Choroid plexus epithelial cell (primary cell): ENCODE data around the gene MYO9A.

Source experiments
- DNase-seq: peaks from one replicate; pipeline ENCODE4 v3.0.0-alpha.2; 2010; ENCODE audit warnings: low read depth
- H3K4me3 ChIP-seq: 2 replicates; pipeline ENCODE4 v1.5.1; 2011; ENCODE audit warnings: low read depth, mild to moderate bottlenecking, control low read depth, low read length, moderate library complexity
- TF ChIP-seq, protein P1 (sequence below): conservative IDR thresholded peaks from 2 replicates; pipeline ENCODE4 v1.5.1; 2011; ENCODE audit warnings: low read depth, mild to moderate bottlenecking, control low read depth, inconsistent platforms, low read length, moderate library complexity

Gene MYO9A

DNA sequence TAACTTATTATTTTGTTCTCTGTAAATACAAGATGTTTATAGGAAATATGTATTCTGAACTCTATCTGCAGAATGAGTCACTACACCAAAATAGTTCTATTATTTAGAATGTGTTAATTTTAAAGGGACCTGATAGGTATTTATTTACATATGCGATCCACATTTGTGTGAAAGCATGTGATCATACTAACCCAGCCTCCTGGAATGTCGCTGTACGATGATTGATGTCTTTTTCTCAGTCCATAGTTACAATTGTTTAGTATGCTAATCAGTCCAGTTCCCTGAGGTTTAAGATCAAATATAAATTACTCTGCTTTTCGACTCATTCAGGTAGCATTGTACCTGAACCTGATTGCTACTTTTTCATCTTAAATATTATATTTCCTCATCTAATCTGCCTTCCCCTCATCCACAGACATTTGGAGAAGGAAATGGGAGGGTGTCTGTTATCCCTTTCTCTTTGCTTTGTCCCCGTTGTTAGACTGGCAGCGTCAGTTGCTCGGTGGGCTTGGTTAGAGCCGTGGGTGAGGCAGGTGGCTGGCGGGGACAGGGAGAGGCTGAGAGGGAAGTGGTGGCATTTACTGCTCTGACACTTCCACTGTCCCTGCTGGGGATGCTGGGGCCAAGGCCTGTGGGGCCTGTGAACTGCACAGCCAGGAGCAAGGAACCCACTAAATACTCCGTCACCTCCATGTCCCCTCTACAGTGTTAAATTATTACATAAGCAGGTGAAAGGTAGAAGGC is 335.4 kb downstream of the MYO9A start:
- TF ChIP-seq, protein P1, sequence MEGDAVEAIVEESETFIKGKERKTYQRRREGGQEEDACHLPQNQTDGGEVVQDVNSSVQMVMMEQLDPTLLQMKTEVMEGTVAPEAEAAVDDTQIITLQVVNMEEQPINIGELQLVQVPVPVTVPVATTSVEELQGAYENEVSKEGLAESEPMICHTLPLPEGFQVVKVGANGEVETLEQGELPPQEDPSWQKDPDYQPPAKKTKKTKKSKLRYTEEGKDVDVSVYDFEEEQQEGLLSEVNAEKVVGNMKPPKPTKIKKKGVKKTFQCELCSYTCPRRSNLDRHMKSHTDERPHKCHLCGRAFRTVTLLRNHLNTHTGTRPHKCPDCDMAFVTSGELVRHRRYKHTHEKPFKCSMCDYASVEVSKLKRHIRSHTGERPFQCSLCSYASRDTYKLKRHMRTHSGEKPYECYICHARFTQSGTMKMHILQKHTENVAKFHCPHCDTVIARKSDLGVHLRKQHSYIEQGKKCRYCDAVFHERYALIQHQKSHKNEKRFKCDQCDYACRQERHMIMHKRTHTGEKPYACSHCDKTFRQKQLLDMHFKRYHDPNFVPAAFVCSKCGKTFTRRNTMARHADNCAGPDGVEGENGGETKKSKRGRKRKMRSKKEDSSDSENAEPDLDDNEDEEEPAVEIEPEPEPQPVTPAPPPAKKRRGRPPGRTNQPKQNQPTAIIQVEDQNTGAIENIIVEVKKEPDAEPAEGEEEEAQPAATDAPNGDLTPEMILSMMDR = no peak
- DNase-seq = no peak

DNA sequence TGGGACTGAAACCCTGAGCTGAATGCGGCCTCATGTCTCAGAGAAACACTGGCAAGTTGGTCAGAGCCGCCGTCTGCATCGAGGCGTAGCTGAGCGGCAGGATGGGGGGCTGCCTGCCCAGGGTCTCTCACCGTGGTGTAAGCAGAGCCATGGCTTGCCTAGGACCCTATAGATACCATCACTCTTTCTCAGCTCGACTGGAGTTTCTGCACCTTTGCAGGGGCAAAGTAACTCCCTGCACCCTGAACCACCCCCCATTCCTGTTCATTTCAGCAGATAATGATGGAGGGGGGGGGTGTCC is 336.0 kb downstream of the MYO9A start:
- no peak for DNase-seq
- H3K4me3 ChIP-seq = no peak overlapping the region
- TF ChIP-seq, protein P1 = no peak

More for the DNA sequence above, 335.4 kb downstream of the MYO9A start:
- no peak overlapping the region for H3K4me3 ChIP-seq

- DNase-seq = peak; percentile 55
- TF ChIP-seq, protein P1 = no peak
Observed at GRCh38 chr15:71781179-71781964, 336.6 kb downstream of the MYO9A start.

DNA sequence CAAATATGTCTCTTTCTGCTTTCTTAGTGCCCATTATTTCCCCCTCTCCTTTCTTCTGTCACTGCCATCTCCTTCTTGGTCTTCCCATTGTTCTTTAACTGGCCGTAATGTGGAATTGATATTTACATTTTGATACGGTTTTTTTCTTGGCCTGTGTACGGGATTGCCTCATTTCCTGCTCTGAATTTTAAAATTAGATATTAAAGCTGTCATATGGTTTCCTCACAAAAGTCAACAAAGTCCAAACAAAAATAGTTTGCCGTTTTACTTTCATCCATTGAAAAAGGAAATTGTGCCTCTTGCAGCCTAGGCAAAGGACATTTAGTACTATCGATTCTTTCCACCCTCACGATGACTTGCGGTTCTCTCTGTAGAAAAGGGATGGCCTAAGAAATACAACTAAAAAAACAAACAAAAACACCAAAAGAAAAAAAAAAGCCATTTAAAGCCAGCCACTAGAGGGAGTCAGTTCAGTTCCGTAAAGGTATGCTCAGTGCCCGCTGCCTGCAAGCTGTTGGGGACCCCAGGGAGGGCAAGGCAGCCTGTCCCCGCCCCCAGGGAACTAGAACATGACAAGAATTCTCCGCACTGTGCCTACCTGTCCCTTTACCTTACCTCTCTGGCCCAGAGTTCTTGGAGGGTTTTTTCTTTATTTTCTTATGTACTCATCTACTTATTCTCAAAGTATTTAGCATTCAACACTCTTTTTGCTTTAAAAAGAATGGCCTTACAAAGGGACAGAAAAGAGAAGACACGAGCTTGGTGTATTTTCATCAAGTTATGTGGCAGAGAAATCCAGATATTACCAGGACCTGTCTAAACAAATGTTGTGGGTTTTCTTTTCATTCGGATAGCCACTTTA is 337.6 kb downstream of the MYO9A start:
- H3K4me3 ChIP-seq = peak overlapping the region; percentile 30
- peak; percentile 83 for DNase-seq
- TF ChIP-seq, protein P1 = peak; percentile 80

More at GRCh38 chr15:71781179-71781964, 336.6 kb downstream of the MYO9A start:
- no peak overlapping the region for H3K4me3 ChIP-seq

DNA sequence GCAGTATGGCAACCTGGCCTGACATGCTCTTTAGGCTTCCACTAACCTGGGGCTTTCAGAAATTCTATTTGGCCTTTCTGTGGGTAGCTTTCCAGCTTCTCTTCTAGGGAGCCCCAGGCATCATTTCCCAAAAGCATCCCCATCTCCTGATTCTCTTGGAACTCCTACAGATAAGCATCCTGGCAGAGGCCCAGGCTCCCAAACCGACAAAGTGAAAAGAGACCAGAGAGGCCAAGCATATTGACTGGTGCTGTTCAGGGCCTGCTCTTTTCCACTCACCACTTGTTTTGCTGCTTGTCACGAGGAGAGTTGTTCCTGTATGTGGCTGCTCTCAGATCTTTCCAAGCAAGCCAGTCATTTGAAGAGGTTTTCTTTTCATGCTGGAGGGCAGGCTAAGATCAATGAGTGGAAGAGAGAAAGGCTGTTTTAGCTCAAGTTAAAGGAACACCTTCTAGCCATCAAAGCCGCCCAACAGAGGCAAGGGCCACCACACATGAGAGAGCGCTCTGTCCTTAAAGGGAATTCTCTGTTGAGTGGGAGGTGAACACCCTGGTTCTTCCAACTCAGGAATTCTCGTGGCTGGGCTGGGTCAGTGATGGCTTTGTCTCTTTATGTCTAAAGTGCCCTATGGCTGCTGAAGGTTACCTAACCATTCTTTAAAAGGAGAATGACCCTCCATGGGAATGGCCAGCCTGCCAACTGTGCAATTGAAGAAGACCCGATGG is 338.7 kb downstream of the MYO9A start:
- no peak for DNase-seq
- no peak overlapping the region for H3K4me3 ChIP-seq

More for the DNA sequence above, 338.7 kb downstream of the MYO9A start:
- TF ChIP-seq, protein P1 = no peak
